Hepatocyte (in vitro differentiated cells): Measurements from ENCODE around the gene PPP1R15A. TPM values are rescaled to one million over a fixed set of nuclear protein-coding genes. Genes with fewer than 3 reads are reported as not detected.

Experiments
- DNase-seq: peaks from one replicate; pipeline ENCODE4 v3.0.0-alpha.2; 2016; ENCODE audit warnings: low spot score
- H2AFZ ChIP-seq: fragments of 200-600 bp; sonication (generic); 2 replicates; pipeline ENCODE4 v1.6.0; 2016; ENCODE audit warnings: antibody characterized with exemption, mild to moderate bottlenecking
- H3K27ac ChIP-seq: fragments of 200-600 bp; sonication (generic); 2 replicates; pipeline ENCODE4 v1.5.1; 2016; ENCODE audit warnings: mild to moderate bottlenecking
- H3K27me3 ChIP-seq: fragments of 200-600 bp; sonication (generic); 2 replicates; pipeline ENCODE4 v1.6.1; 2016
- H3K36me3 ChIP-seq: fragments of 200-600 bp; sonication (generic); replicated peaks from 2 replicates; pipeline ENCODE4 v1.5.1; 2016; ENCODE audit warnings: low read depth; ENCODE audit not compliant: insufficient read depth
- H3K4me1 ChIP-seq: fragments of 200-600 bp; sonication (generic); 2 replicates; pipeline ENCODE4 v1.5.1; 2016; ENCODE audit warnings: mild to moderate bottlenecking, moderate library complexity; ENCODE audit not compliant: insufficient read depth
- H3K4me2 ChIP-seq: fragments of 200-600 bp; sonication (generic); 2 replicates; pipeline ENCODE4 v1.6.0; 2016
- H3K4me3 ChIP-seq: fragments of 200-600 bp; sonication (generic); 2 replicates; pipeline ENCODE4 v1.5.1; 2016; ENCODE audit warnings: mild to moderate bottlenecking
- H3K79me2 ChIP-seq: fragments of 200-600 bp; sonication (generic); 2 replicates; pipeline ENCODE4 v1.6.0; 2017; ENCODE audit warnings: mild to moderate bottlenecking
- H3K9me2 ChIP-seq: fragments of 200-600 bp; sonication (generic); replicated peaks from 2 replicates; pipeline ENCODE4 v1.6.0; 2017; ENCODE audit warnings: mild to moderate bottlenecking; ENCODE audit not compliant: insufficient read depth
- H3K9me3 ChIP-seq: fragments of 200-600 bp; sonication (generic); 2 replicates; pipeline ENCODE4 v1.5.1; 2016; ENCODE audit warnings: low read depth, mild to moderate bottlenecking
- H4K20me1 ChIP-seq: fragments of 200-600 bp; sonication (generic); 2 replicates; pipeline ENCODE4 v1.6.0; 2016; ENCODE audit warnings: mild to moderate bottlenecking; ENCODE audit not compliant: insufficient read depth, poor library complexity, severe bottlenecking
- EZH2 ChIP-seq: fragments of 200-600 bp; sonication (generic); IDR thresholded peaks from 2 replicates; pipeline ENCODE4 v1.6.1; 2016; ENCODE audit warnings: antibody characterized with exemption, mild to moderate bottlenecking, borderline replicate concordance
- EZH2phosphoT487 ChIP-seq: fragments of 200-600 bp; sonication (generic); IDR thresholded peaks from one replicate; pipeline ENCODE4 v1.6.1; 2018; ENCODE audit warnings: antibody characterized with exemption, mild to moderate bottlenecking, low read depth, moderate library complexity; ENCODE audit not compliant: unreplicated experiment, severe bottlenecking
- WGBS: methylation state at CpG from one replicate; pipeline ENCODE4 v1.1.6; 2016; ENCODE audit warnings: low lambda C conversion rate; ENCODE audit errors: missing lambda C conversion rate; 5-methylcytosine and 5-hydroxymethylcytosine counted together
- polyA plus RNA-seq: library from polyadenylated mRNA; unstranded; fragments of >200 nt; fragmentation: Nextera tagmentation; extraction: Ambion mirVana; gene quantifications from 2 replicates; pipeline ENCODE4 v1.2.1, GENCODE V29; 2016
- total RNA-seq: library from RNA; depleted of rRNA; stranded (reverse); fragments of >200 nt; gene quantifications from 2 replicates; pipeline ENCODE4 v1.2.3, GENCODE V29; 2014
- TF ChIP-seq, protein P1 (sequence below): fragments of 200-600 bp; sonication (generic); IDR thresholded peaks from 2 replicates; pipeline ENCODE4 v1.5.1; 2016; ENCODE audit warnings: antibody characterized with exemption, mild to moderate bottlenecking; ENCODE audit not compliant: poor library complexity

Gene PPP1R15A
- total and polyA plus RNA-seq, 2 experiments from 2014 or later: 83.1 to 172 TPM

DNA sequence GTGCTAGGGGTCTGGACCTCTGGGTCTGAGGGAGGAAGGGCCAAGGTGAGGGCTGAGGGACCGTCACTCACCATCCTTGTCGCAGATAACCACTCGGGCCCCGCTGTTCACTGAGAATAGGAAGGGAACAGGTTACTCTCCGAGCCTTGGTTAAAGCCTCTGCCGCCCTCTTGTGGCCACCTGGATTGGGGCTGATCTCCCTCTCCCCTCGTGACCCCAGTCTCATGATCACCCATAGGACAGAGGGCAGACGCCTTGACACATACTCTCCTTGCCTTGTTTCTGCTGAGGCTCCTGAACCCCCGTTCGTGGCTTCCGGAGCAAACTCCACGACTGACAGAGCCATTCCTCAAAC lies 36.5 kb upstream of the PPP1R15A start:
- Histone ChIP-seq H4K20me1 (no peaks in the 10 kb centered on the region), H3K27me3 (no peaks in the 10 kb centered on the region), H2AFZ (peak overlapping the region; percentile 67), H3K4me1 (no peaks in the 10 kb centered on the region), H3K9me2 (no peaks in the 10 kb centered on the region), H3K4me3 (peak overlapping the region; percentile 34), H3K4me2 (peak overlapping the region; percentile 76), H3K9me3 (no peaks in the 10 kb centered on the region), H3K27ac (peak overlapping the region; percentile 97), H3K36me3 (no peaks in the 10 kb centered on the region), H3K79me2 (peaks cover 7% of the 10 kb centered on the region)
- TF ChIP-seq EZH2 (no peak), EZH2phosphoT487 (no peak)
- TF ChIP-seq, protein P1, sequence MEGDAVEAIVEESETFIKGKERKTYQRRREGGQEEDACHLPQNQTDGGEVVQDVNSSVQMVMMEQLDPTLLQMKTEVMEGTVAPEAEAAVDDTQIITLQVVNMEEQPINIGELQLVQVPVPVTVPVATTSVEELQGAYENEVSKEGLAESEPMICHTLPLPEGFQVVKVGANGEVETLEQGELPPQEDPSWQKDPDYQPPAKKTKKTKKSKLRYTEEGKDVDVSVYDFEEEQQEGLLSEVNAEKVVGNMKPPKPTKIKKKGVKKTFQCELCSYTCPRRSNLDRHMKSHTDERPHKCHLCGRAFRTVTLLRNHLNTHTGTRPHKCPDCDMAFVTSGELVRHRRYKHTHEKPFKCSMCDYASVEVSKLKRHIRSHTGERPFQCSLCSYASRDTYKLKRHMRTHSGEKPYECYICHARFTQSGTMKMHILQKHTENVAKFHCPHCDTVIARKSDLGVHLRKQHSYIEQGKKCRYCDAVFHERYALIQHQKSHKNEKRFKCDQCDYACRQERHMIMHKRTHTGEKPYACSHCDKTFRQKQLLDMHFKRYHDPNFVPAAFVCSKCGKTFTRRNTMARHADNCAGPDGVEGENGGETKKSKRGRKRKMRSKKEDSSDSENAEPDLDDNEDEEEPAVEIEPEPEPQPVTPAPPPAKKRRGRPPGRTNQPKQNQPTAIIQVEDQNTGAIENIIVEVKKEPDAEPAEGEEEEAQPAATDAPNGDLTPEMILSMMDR: peak; percentile 88
- 3% methylated on average over 12 of the region's 12 CpGs for WGBS
- peak; percentile 96 for DNase-seq

DNA sequence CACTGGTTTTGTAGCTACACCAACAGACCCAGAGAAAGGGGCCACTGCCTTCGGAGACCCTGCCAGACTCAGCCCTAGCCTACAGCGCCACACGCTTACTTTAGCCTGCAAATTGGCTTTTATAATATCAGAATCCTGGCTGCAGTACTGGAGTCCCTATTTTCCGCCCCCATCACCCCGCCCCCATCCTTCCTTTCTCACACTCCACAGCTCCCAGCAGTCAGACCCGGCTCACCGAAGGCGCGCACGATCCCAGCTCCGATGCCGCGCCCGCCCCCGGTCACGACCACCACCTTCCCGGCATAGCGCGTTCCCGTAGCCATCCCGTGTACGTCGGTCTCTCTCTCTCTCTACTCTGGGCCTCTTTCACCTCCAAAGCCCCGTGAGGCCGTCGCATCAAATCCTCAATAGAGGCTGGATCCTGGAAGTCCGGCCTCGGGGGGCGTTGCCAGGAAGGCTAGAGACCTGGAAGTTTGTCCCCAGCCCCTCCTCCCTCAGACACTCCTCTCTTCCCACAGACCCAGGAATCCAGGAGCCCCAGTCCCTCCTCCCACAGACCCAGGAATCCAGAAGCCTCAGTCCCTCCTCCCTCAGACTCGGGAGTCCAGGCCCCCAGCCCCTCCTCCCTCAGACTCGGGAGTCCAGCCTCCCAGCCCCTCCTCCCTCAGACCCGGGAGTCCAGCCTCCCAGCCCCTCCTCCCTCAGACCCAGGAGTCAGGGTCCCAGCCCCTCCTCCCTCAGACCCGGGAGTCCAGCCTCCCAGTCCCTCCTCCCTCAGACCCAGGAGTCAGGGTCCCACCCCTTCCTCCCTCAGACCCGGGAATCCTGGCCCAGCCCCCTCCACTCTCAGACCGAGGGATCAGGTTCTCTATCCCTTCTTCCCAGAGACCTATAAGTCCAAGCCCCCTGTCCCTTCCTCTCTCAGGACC lies 35.9 kb upstream of the PPP1R15A start, which contains the start of gene HSD17B14:
Gene HSD17B14 (minus strand): TSS at position 403 of the 929 bp plus-strand sequence. CDS start 80 bp downstream, at position 323.
- Histone ChIP-seq H3K9me3 (no peaks in the 10 kb centered on the region), H3K27ac (peak within 1 kb of the TSS; percentile 97), H3K4me1 (no peaks in the 10 kb centered on the region), H3K9me2 (no peaks in the 10 kb centered on the region), H4K20me1 (no peaks in the 10 kb centered on the region), H3K79me2 (peaks cover 7% of the 10 kb centered on the region), H3K4me3 (peak within 1 kb of the TSS; percentile 34), H3K4me2 (peak within 1 kb of the TSS; percentile 76), H3K27me3 (no peaks in the 10 kb centered on the region), H3K36me3 (no peaks in the 10 kb centered on the region), H2AFZ (peak within 1 kb of the TSS; percentile 67)
- peak; percentile 78 for DNase-seq
- TF ChIP-seq, protein P1: no peak
- TF ChIP-seq EZH2 (no peak), EZH2phosphoT487 (no peak)
- WGBS: 10% methylated on average over 20 of the region's 35 CpGs

DNA sequence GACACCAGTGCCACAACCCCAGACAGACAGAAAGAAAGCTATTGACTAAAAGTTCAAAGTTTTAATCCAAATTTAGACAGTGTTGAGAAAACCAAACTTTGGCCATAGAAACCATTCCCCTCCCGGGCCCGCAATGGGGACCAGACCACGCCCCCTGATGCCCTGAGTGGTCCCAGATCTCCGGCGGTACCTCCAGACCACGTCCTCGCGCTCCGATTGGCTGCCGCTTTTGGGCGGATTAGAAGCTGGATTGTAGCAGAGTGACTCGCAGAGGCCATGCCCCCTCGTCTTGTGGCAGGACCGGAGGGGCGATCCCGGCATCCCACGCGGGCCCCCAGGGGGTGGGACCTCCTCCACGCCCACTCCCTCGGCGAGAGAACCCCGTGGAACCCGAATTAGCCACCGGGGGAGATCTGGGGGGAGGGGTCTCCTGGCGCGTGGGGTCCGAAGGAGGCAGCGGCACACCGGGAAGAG lies 35.1 kb upstream of the PPP1R15A start:
- Histone ChIP-seq H3K4me1 (no peaks in the 10 kb centered on the region), H3K4me3 (peak overlapping the region; percentile 25), H3K4me2 (peak overlapping the region; percentile 76), H3K9me2 (no peaks in the 10 kb centered on the region), H2AFZ (peak overlapping the region; percentile 67), H3K9me3 (no peaks in the 10 kb centered on the region), H3K36me3 (no peaks in the 10 kb centered on the region), H3K79me2 (peaks cover 7% of the 10 kb centered on the region), H3K27me3 (no peaks in the 10 kb centered on the region), H3K27ac (peak overlapping the region; percentile 97), H4K20me1 (no peaks in the 10 kb centered on the region)
- WGBS: 8% methylated on average over 11 of the region's 29 CpGs
- TF ChIP-seq EZH2 (no peak), EZH2phosphoT487 (no peak)
- TF ChIP-seq, protein P1: no peak
- DNase-seq: peak; percentile 92
